Hepatocyte (in vitro differentiated cells): Measurements from ENCODE around the gene WDFY4. TPM values are rescaled to one million over a fixed set of nuclear protein-coding genes. Genes with fewer than 3 reads are reported as not detected.

Experiments
- DNase-seq: peaks from one replicate; pipeline ENCODE4 v3.0.0-alpha.2; 2016; ENCODE audit warnings: low spot score
- H2AFZ ChIP-seq: fragments of 200-600 bp; sonication (generic); 2 replicates; pipeline ENCODE4 v1.6.0; 2016; ENCODE audit warnings: antibody characterized with exemption, mild to moderate bottlenecking
- H3K27ac ChIP-seq: fragments of 200-600 bp; sonication (generic); 2 replicates; pipeline ENCODE4 v1.5.1; 2016; ENCODE audit warnings: mild to moderate bottlenecking
- H3K27me3 ChIP-seq: fragments of 200-600 bp; sonication (generic); 2 replicates; pipeline ENCODE4 v1.6.1; 2016
- H3K36me3 ChIP-seq: fragments of 200-600 bp; sonication (generic); replicated peaks from 2 replicates; pipeline ENCODE4 v1.5.1; 2016; ENCODE audit warnings: low read depth; ENCODE audit not compliant: insufficient read depth
- H3K4me1 ChIP-seq: fragments of 200-600 bp; sonication (generic); 2 replicates; pipeline ENCODE4 v1.5.1; 2016; ENCODE audit warnings: mild to moderate bottlenecking, moderate library complexity; ENCODE audit not compliant: insufficient read depth
- H3K4me2 ChIP-seq: fragments of 200-600 bp; sonication (generic); 2 replicates; pipeline ENCODE4 v1.6.0; 2016
- H3K4me3 ChIP-seq: fragments of 200-600 bp; sonication (generic); 2 replicates; pipeline ENCODE4 v1.5.1; 2016; ENCODE audit warnings: mild to moderate bottlenecking
- H3K79me2 ChIP-seq: fragments of 200-600 bp; sonication (generic); 2 replicates; pipeline ENCODE4 v1.6.0; 2017; ENCODE audit warnings: mild to moderate bottlenecking
- H3K9me2 ChIP-seq: fragments of 200-600 bp; sonication (generic); replicated peaks from 2 replicates; pipeline ENCODE4 v1.6.0; 2017; ENCODE audit warnings: mild to moderate bottlenecking; ENCODE audit not compliant: insufficient read depth
- H3K9me3 ChIP-seq: fragments of 200-600 bp; sonication (generic); 2 replicates; pipeline ENCODE4 v1.5.1; 2016; ENCODE audit warnings: low read depth, mild to moderate bottlenecking
- H4K20me1 ChIP-seq: fragments of 200-600 bp; sonication (generic); 2 replicates; pipeline ENCODE4 v1.6.0; 2016; ENCODE audit warnings: mild to moderate bottlenecking; ENCODE audit not compliant: insufficient read depth, poor library complexity, severe bottlenecking
- EZH2 ChIP-seq: fragments of 200-600 bp; sonication (generic); IDR thresholded peaks from 2 replicates; pipeline ENCODE4 v1.6.1; 2016; ENCODE audit warnings: antibody characterized with exemption, mild to moderate bottlenecking, borderline replicate concordance
- EZH2phosphoT487 ChIP-seq: fragments of 200-600 bp; sonication (generic); IDR thresholded peaks from one replicate; pipeline ENCODE4 v1.6.1; 2018; ENCODE audit warnings: antibody characterized with exemption, mild to moderate bottlenecking, low read depth, moderate library complexity; ENCODE audit not compliant: unreplicated experiment, severe bottlenecking
- WGBS: methylation state at CpG from one replicate; pipeline ENCODE4 v1.1.6; 2016; ENCODE audit warnings: low lambda C conversion rate; ENCODE audit errors: missing lambda C conversion rate; 5-methylcytosine and 5-hydroxymethylcytosine counted together
- polyA plus RNA-seq: library from polyadenylated mRNA; unstranded; fragments of >200 nt; fragmentation: Nextera tagmentation; extraction: Ambion mirVana; gene quantifications from 2 replicates; pipeline ENCODE4 v1.2.1, GENCODE V29; 2016
- total RNA-seq: library from RNA; depleted of rRNA; stranded (reverse); fragments of >200 nt; gene quantifications from 2 replicates; pipeline ENCODE4 v1.2.3, GENCODE V29; 2014
- TF ChIP-seq, protein P1 (sequence below): fragments of 200-600 bp; sonication (generic); IDR thresholded peaks from 2 replicates; pipeline ENCODE4 v1.5.1; 2016; ENCODE audit warnings: antibody characterized with exemption, mild to moderate bottlenecking; ENCODE audit not compliant: poor library complexity

WDFY4 gene
- total and polyA plus RNA-seq, 2 experiments from 2014 or later, result 0.43 to 0.91 TPM

GRCh38 chr10:48740988-48741387, 56.3 kb downstream of the WDFY4 start:
- TF ChIP-seq, protein P1, sequence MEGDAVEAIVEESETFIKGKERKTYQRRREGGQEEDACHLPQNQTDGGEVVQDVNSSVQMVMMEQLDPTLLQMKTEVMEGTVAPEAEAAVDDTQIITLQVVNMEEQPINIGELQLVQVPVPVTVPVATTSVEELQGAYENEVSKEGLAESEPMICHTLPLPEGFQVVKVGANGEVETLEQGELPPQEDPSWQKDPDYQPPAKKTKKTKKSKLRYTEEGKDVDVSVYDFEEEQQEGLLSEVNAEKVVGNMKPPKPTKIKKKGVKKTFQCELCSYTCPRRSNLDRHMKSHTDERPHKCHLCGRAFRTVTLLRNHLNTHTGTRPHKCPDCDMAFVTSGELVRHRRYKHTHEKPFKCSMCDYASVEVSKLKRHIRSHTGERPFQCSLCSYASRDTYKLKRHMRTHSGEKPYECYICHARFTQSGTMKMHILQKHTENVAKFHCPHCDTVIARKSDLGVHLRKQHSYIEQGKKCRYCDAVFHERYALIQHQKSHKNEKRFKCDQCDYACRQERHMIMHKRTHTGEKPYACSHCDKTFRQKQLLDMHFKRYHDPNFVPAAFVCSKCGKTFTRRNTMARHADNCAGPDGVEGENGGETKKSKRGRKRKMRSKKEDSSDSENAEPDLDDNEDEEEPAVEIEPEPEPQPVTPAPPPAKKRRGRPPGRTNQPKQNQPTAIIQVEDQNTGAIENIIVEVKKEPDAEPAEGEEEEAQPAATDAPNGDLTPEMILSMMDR, result no peak
- TF ChIP-seq EZH2, result no peak
- no peak for TF ChIP-seq EZH2phosphoT487
- Histone ChIP-seq H3K27ac (no peak overlapping the region), H3K9me3 (no peaks in the 10 kb centered on the region), H4K20me1 (no peaks in the 10 kb centered on the region), H3K4me1 (no peaks in the 10 kb centered on the region), H3K4me2 (no peak overlapping the region), H2AFZ (no peak overlapping the region), H3K27me3 (no peaks in the 10 kb centered on the region), H3K79me2 (no peaks in the 10 kb centered on the region), H3K4me3 (no peak overlapping the region), H3K36me3 (no peaks in the 10 kb centered on the region), H3K9me2 (no peaks in the 10 kb centered on the region)
- WGBS, result 53% methylated on average over 2 of the region's 2 CpGs
- DNase-seq, result no peak

GRCh38 chr10:48742891-48743860, 58.5 kb downstream of the WDFY4 start:
- Histone ChIP-seq H2AFZ (no peak overlapping the region), H4K20me1 (no peaks in the 10 kb centered on the region), H3K79me2 (no peaks in the 10 kb centered on the region), H3K9me3 (no peaks in the 10 kb centered on the region), H3K4me3 (no peak overlapping the region), H3K4me1 (no peaks in the 10 kb centered on the region), H3K27ac (no peak overlapping the region), H3K27me3 (no peaks in the 10 kb centered on the region), H3K9me2 (no peaks in the 10 kb centered on the region), H3K36me3 (no peaks in the 10 kb centered on the region), H3K4me2 (no peak overlapping the region)
- no peak for TF ChIP-seq EZH2phosphoT487
- TF ChIP-seq EZH2, result no peak
- TF ChIP-seq, protein P1, result no peak
- 92% methylated on average over 18 of the region's 18 CpGs for WGBS
- no peak for DNase-seq

- 92% methylated on average over 6 of the region's 6 CpGs for WGBS
- Histone ChIP-seq H3K4me3 (no peak overlapping the region), H2AFZ (no peak overlapping the region), H3K36me3 (no peaks in the 10 kb centered on the region), H3K9me3 (no peaks in the 10 kb centered on the region), H3K27me3 (no peaks in the 10 kb centered on the region), H3K79me2 (no peaks in the 10 kb centered on the region), H3K4me1 (no peaks in the 10 kb centered on the region), H3K27ac (no peak overlapping the region), H4K20me1 (no peaks in the 10 kb centered on the region), H3K4me2 (no peak overlapping the region), H3K9me2 (no peaks in the 10 kb centered on the region)
- no peak for DNase-seq
- TF ChIP-seq EZH2 (no peak), EZH2phosphoT487 (no peak)
- TF ChIP-seq, protein P1, result no peak
These were observed 59.9 kb downstream of the WDFY4 start for GRCh38 chr10:48744587-48744986.
